ENCODE measurements around the gene RRAS. TPM values are rescaled to one million over a fixed set of nuclear protein-coding genes. Genes with fewer than 3 reads are reported as not detected.

RRAS gene
- polyA plus RNA-seq, 1 of the 3 experiments (the other 2 are of a cell fraction): 141 TPM

DNA sequence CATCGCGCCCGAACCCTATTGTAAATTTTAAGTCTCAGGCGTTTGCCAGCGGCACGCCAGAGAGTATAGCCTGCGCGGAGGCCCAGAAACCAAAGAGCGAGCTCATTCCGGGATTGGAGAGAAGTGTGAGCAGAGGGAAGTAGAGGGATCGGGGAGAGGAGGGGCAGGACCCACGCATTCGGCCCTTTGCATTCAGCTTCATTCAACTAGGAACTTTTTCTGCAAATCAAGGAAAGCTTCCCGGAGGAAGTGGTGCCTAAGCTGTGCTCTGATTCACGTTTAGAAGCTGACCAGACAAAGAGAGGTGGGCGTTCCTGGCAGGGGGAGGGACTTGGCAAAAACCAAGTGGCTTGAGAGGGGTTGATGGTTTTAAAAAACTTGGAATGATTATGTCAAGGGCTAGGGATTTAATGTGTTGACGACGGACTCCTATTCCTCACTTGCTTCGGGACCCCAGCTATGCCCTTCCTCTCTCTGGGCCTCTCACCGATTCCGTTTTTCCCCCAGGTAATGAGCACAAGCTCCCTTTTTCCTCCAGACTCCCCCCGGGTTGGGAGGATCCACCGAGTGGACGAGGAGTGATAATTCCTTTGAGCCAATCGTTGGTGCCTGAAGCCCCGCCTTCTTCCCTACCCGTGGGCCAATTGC is 36.3 kb upstream of the RRAS start (continued):
- TF ChIP-seq, protein P1, sequence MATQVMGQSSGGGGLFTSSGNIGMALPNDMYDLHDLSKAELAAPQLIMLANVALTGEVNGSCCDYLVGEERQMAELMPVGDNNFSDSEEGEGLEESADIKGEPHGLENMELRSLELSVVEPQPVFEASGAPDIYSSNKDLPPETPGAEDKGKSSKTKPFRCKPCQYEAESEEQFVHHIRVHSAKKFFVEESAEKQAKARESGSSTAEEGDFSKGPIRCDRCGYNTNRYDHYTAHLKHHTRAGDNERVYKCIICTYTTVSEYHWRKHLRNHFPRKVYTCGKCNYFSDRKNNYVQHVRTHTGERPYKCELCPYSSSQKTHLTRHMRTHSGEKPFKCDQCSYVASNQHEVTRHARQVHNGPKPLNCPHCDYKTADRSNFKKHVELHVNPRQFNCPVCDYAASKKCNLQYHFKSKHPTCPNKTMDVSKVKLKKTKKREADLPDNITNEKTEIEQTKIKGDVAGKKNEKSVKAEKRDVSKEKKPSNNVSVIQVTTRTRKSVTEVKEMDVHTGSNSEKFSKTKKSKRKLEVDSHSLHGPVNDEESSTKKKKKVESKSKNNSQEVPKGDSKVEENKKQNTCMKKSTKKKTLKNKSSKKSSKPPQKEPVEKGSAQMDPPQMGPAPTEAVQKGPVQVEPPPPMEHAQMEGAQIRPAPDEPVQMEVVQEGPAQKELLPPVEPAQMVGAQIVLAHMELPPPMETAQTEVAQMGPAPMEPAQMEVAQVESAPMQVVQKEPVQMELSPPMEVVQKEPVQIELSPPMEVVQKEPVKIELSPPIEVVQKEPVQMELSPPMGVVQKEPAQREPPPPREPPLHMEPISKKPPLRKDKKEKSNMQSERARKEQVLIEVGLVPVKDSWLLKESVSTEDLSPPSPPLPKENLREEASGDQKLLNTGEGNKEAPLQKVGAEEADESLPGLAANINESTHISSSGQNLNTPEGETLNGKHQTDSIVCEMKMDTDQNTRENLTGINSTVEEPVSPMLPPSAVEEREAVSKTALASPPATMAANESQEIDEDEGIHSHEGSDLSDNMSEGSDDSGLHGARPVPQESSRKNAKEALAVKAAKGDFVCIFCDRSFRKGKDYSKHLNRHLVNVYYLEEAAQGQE (IDR thresholded peaks at IDR 0.05; ENCODE audit: low read depth, low read length): no peak
- TF ChIP-seq EP300 (IDR thresholded peaks at IDR 0.05; ENCODE audit: borderline replicate concordance in 1 of 2, low read depth in 1 of 2, low read length in 1 of 2) (peak; percentile 15 to 44; a peak in 1 of 4 replicates), TAF1 (IDR thresholded peaks at IDR 0.05; ENCODE audit: borderline replicate concordance, low read depth, low read length) (peak; percentile 11), RXRA (IDR thresholded peaks at IDR 0.05; ENCODE audit: borderline replicate concordance, low read depth) (no peak), TCF12 (IDR thresholded peaks at IDR 0.05) (no peak), NRF1 (IDR thresholded peaks at IDR 0.05; ENCODE audit: low read depth, low read length) (no peak), RCOR1 (IDR thresholded peaks at IDR 0.05; ENCODE audit: low read length) (peak; percentile 89)
- TF ChIP-seq, protein P2, sequence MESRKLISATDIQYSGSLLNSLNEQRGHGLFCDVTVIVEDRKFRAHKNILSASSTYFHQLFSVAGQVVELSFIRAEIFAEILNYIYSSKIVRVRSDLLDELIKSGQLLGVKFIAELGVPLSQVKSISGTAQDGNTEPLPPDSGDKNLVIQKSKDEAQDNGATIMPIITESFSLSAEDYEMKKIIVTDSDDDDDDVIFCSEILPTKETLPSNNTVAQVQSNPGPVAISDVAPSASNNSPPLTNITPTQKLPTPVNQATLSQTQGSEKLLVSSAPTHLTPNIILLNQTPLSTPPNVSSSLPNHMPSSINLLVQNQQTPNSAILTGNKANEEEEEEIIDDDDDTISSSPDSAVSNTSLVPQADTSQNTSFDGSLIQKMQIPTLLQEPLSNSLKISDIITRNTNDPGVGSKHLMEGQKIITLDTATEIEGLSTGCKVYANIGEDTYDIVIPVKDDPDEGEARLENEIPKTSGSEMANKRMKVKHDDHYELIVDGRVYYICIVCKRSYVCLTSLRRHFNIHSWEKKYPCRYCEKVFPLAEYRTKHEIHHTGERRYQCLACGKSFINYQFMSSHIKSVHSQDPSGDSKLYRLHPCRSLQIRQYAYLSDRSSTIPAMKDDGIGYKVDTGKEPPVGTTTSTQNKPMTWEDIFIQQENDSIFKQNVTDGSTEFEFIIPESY (IDR thresholded peaks at IDR 0.05; ENCODE audit: borderline replicate concordance, low read depth): no peak
- TF ChIP-seq, protein P3, sequence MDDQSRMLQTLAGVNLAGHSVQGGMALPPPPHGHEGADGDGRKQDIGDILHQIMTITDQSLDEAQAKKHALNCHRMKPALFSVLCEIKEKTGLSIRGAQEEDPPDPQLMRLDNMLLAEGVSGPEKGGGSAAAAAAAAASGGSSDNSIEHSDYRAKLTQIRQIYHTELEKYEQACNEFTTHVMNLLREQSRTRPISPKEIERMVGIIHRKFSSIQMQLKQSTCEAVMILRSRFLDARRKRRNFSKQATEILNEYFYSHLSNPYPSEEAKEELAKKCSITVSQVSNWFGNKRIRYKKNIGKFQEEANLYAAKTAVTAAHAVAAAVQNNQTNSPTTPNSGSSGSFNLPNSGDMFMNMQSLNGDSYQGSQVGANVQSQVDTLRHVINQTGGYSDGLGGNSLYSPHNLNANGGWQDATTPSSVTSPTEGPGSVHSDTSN (IDR thresholded peaks at IDR 0.05): no peak

DNA sequence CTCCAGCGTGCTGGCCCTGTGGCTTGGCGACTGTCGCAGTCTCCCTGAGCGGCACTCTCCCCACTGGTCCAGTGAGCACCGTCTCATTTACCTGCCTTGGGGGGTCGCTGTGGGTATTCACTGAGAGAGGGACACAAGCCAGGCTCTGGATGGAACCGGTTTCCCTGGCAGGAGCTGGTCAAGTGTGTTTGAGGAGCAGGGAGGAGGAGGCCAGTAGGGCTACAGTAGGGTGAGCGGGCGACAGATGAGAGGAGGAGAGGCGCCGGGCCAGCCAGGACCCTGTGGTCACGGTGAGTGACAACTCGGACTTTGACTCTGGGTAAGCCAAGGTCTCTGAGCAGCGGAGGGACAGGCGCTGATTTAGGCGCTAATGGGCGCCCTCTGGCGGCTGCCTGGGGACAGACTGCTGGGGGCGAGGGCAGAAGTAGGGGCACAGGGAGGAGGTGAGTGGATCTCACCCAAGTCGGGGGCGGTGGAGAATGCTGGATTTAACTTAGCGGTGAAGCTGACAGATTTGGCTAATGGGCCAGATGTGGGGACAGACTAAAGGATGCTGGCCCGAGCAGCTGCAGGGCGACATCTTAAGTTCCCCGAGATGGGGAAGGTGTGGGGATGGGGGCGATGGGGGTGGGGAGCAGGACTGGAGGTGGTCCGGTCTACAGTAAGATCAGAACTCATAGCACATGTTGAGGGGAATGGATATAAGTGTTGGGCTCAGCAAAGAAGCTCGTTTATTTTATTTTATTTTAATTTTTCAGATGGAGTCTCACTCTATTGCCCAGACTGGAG is 32.4 kb upstream of the RRAS start:
- peak overlapping the region in 1 of 2 experiments; percentile 23; a peak in 2 of 4 replicates for H3K4me3 ChIP-seq (ENCODE audit: low read depth in 2 of 2, low read length in 1 of 2)
- H3K4me2 ChIP-seq: peak overlapping the region; percentile 17; the same call in 1 of the 2 replicates
- TF ChIP-seq, protein P4, sequence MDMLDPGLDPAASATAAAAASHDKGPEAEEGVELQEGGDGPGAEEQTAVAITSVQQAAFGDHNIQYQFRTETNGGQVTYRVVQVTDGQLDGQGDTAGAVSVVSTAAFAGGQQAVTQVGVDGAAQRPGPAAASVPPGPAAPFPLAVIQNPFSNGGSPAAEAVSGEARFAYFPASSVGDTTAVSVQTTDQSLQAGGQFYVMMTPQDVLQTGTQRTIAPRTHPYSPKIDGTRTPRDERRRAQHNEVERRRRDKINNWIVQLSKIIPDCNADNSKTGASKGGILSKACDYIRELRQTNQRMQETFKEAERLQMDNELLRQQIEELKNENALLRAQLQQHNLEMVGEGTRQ (IDR thresholded peaks at IDR 0.05; ENCODE audit: borderline replicate concordance, low read depth, low read length): no peak
- no peak for TF ChIP-seq RCOR1 (IDR thresholded peaks at IDR 0.05; ENCODE audit: low read length)
- TF ChIP-seq GATA2 (CRISPR knock-in tag; IDR thresholded peaks at IDR 0.05): no peak
- TF ChIP-seq NRF1 (IDR thresholded peaks at IDR 0.05; ENCODE audit: low read depth, low read length): no peak
- no peak for TF ChIP-seq TAF1 (IDR thresholded peaks at IDR 0.05; ENCODE audit: borderline replicate concordance, low read depth, low read length)
- TF ChIP-seq SMC3 (IDR thresholded peaks at IDR 0.05; ENCODE audit: low read depth, low read length): peak; percentile 62
- TF ChIP-seq EP300 (IDR thresholded peaks at IDR 0.05; ENCODE audit: borderline replicate concordance in 1 of 2, low read depth in 1 of 2, low read length in 1 of 2): no peak
- TF ChIP-seq TCF12 (IDR thresholded peaks at IDR 0.05): no peak
- TF ChIP-seq, protein P1 (IDR thresholded peaks at IDR 0.05; ENCODE audit: low read depth, low read length): no peak
- TF ChIP-seq SIN3A (IDR thresholded peaks at IDR 0.05; ENCODE audit: borderline replicate concordance, low read depth, low read length): no peak
- no peak for TF ChIP-seq RXRA (IDR thresholded peaks at IDR 0.05; ENCODE audit: borderline replicate concordance, low read depth)

More for the DNA sequence above, 32.4 kb upstream of the RRAS start:
- Histone ChIP-seq H3K4me1 (ENCODE audit: control insufficient read depth in 1 of 2, insufficient read depth in 2 of 2, low read depth in 1 of 2, low read length in 1 of 2) (peaks cover 8 to 9% of the 10 kb centered on the region in 2 experiments; a peak in 2 of 4 replicates), H3K9me2 (no peaks in the 10 kb centered on the region), H3F3A (replicated peaks; ENCODE audit: insufficient read depth) (peaks cover 15% of the 10 kb centered on the region), H3K9ac (0 out of 2 replicates have a peak overlapping the region, but pooled peaks have one; percentile 4), H3K27me3 (ENCODE audit: insufficient read depth) (no peaks in the 10 kb centered on the region), H3K79me2 (ENCODE audit: insufficient read depth) (peaks cover 2% of the 10 kb centered on the region), H3K9me3 (no peaks in the 10 kb centered on the region), H2AFZ (ENCODE audit: low read depth) (peak overlapping the region; percentile 69; the same call in 1 of the 2 replicates), H3K36me3 (replicated peaks in 1 of 2; ENCODE audit: control insufficient read depth in 1 of 2, insufficient read depth in 2 of 2, low read length in 1 of 2) (no peaks in the 10 kb centered on the region), H3K27ac (ENCODE audit: low read depth in 2 of 2, low read length in 1 of 2) (peak overlapping the region; percentile 12 to 65; a peak in 3 of 4 replicates), H4K20me1 (ENCODE audit: insufficient read depth) (no peaks in the 10 kb centered on the region)
- WGBS (ENCODE audit: low lambda C conversion rate): 19% methylated on average over 27 of the region's 28 CpGs
- CTCF ChIA-PET: interaction anchor here (0.8 to 8.8 kb wide), 36 partner anchors 8 to 197 kb away, joined by 3 to 78 read pairs (median 4); partner anchors contain the start of genes ADM5, BCL2L12, CPT1C and IRF3
- POLR2A ChIA-PET: no interaction called here
- peak; percentile 92 for DNase-seq

All from SK-N-SH (cell line).